GM12891 (cell line): Measurements from ENCODE around the gene FFAR1.

Source experiments
- PAX5 ChIP-seq: IDR thresholded peaks from 2 replicates; pipeline ENCODE4 v1.6.1; 2011; ENCODE audit warnings: low read length, moderate library complexity, mild to moderate bottlenecking; ENCODE audit not compliant: insufficient read depth, severe bottlenecking
- POLR2A ChIP-seq: IDR thresholded peaks from 2 replicates; pipeline ENCODE4 v1.6.1; 2011; ENCODE audit warnings: low read depth, low read length, control low read depth
- POLR2AphosphoS5 ChIP-seq: IDR thresholded peaks from 2 replicates; pipeline ENCODE4 v1.6.1; 2011; ENCODE audit warnings: low read depth, low read length, control low read depth
- POU2F2 ChIP-seq: IDR thresholded peaks from 2 replicates; pipeline ENCODE4 v1.6.1; 2011; ENCODE audit warnings: low read depth, mild to moderate bottlenecking, control low read depth, low read length, moderate library complexity
- SPI1 ChIP-seq: IDR thresholded peaks from 2 replicates; pipeline ENCODE4 v1.6.1; 2011; ENCODE audit warnings: low read depth, low read length, control low read depth
- TAF1 ChIP-seq: IDR thresholded peaks from 2 replicates; pipeline ENCODE4 v1.6.1; 2011; ENCODE audit warnings: low read depth, low read length, control low read depth

DNA sequence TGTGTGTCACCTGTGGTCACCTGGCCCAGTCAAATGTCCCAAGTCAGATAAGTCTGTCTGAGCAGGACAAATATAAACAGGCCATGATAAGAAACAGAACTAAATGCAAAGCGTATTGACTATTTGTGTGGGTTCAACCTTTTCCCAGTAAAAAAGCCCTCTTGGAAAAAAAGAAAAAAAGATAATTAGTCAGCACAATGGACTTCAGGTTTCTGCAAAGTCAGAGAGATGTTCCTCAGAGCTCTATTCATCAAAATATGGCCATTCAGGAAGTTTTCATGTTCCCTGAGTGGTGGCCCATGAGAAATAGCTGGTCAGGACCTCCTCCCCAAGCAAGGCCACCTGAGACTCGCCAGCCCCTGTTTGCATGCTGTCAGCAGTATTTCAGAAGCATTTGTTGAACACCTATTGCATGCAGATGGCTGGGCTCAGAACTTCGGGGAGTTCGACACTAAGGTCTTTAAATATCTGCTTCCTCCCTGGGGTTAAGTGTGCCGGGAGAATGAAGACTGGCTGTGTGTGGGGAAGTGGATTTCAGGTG, 13.2 kb downstream of the FFAR1 start:
- TF ChIP-seq POLR2AphosphoS5 (no peak), POLR2A (no peak), TAF1 (no peak), SPI1 (no peak), POU2F2 (no peak), PAX5 (no peak)
